WTC11 (cell line): ENCODE measurements around the gene TSPAN4. TPM values are rescaled to one million over a fixed set of nuclear protein-coding genes. Genes with fewer than 3 reads are reported as not detected.

Experiments
- ATAC-seq: fragments of 200-7000 bp; cut with Tn5 transposase; 2 replicates; pipeline ENCODE4 v1.10.0; 2021; ENCODE audit warnings: mild to moderate bottlenecking, moderate library complexity
- CTCF ChIA-PET: fragments of 300-600 bp; sonication (Branson Sonifier 250); formaldehyde crosslinking; loops from one replicate; lab custom pipeline; 2021; ENCODE audit warnings: antibody characterized with exemption; lab: Charles Lee
- POLR2A ChIA-PET: fragments of 350-600 bp; sonication (Branson Sonifier 250); formaldehyde crosslinking; loops from one replicate; lab custom pipeline; 2021; ENCODE audit warnings: antibody characterized with exemption; lab: Charles Lee
- DNase-seq: peaks from one replicate; pipeline ENCODE4 v3.0.0; 2021; ENCODE audit warnings: low spot score
- H3K27ac Mint-ChIP-seq: 2 replicates; pipeline ENCODE4 v1.8.0; 2021; ENCODE audit warnings: mixed read lengths
- H3K27me3 Mint-ChIP-seq: 2 replicates; pipeline ENCODE4 v1.8.0; 2021; ENCODE audit warnings: low read depth, mild to moderate bottlenecking, moderate library complexity, mixed read lengths
- H3K36me3 Mint-ChIP-seq: 2 replicates; pipeline ENCODE4 v1.8.0; 2021; ENCODE audit warnings: mixed read lengths
- H3K4me1 Mint-ChIP-seq: 2 replicates; pipeline ENCODE4 v1.8.0; 2022; ENCODE audit warnings: mixed read lengths
- H3K4me3 Mint-ChIP-seq: 2 replicates; pipeline ENCODE4 v1.8.0; 2021; ENCODE audit warnings: mild to moderate bottlenecking, moderate library complexity, mixed read lengths
- H3K9me3 Mint-ChIP-seq: 2 replicates; pipeline ENCODE4 v1.8.0; 2021; ENCODE audit warnings: mixed read lengths
- total RNA-seq: library from RNA; stranded (reverse); gene quantifications from 3 replicates; pipeline ENCODE4 v1.2.3, GENCODE V29; 2021
- TF ChIP-seq, protein P1 (sequence below): fragments of 250-450 bp; sonication (Bioruptor Pico); IDR thresholded peaks from 2 replicates; pipeline ENCODE4 v2.1.2; 2022; ENCODE audit warnings: mild to moderate bottlenecking, moderate library complexity

The TSPAN4 gene
- total RNA-seq, 1 experiment from 2014 or later, result 94.3 TPM

DNA sequence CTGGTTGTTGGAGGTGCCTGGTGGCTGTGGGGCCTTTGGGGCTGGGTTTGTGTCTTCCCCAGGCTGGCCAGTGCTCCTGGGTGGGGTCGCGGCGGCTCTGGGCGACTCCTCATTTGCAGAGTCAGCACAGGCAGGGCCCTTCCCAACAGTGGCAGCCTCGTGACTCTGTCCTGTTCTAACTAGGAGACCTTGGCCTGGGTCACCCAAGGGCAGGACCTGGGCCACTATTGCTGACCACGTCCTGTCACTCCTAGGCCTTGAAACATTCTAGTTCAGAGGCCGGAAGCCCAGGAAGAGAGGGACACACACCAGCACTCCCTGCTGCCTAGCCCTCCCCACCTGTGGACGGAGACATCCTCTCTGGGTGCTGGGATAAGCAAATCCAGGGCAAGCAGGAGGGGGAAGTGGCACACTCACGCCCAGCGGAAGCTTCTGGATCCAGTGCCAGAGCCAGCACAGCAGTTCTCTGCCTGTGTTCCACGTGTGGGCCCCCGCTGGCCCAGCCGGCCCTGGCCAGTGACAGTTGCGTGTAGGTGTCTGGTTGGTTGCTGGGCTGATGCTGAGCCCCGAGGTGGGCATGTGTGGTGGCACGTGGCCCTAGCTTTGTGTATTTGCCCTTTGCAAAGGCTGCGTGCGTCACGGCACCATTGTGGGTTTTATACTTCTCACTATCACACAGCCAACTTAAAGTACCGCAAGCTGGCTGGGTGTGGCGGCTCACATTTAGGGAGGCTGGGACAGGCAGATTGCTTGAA lies 72.3 kb downstream of the TSPAN4 start:
- no peak overlapping the region for H3K27ac Mint-ChIP-seq
- TF ChIP-seq, protein P1, sequence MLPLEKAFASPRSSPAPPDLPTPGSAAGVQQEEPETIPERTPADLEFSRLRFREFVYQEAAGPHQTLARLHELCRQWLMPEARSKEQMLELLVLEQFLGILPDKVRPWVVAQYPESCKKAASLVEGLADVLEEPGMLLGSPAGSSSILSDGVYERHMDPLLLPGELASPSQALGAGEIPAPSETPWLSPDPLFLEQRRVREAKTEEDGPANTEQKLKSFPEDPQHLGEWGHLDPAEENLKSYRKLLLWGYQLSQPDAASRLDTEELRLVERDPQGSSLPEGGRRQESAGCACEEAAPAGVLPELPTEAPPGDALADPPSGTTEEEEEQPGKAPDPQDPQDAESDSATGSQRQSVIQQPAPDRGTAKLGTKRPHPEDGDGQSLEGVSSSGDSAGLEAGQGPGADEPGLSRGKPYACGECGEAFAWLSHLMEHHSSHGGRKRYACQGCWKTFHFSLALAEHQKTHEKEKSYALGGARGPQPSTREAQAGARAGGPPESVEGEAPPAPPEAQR (CRISPR knock-in tag), result no peak
- ChIA-PET CTCF (no interaction called here), POLR2A (interaction anchor here (0.6 kb wide), 1 partner anchor 20 kb away, joined by 4 read pairs; no protein-coding TSS in a partner anchor)
- ATAC-seq, result no peak
- no peaks in the 10 kb centered on the region for H3K36me3 Mint-ChIP-seq
- no peaks in the 10 kb centered on the region for H3K9me3 Mint-ChIP-seq
- no peak overlapping the region for H3K4me3 Mint-ChIP-seq
- no peak for DNase-seq
- H3K4me1 Mint-ChIP-seq, result peaks cover 6% of the 10 kb centered on the region
- no peaks in the 10 kb centered on the region for H3K27me3 Mint-ChIP-seq

Other genes with a start within 250 kb of the TSPAN4 start
- 11.1 to 12.0 TPM (median 11.5 TPM) in 3 replicates for gene IRF7, start 226.9 kb upstream of the TSPAN4 start, total RNA-seq
- gene CDHR5, start 217.9 kb upstream of the TSPAN4 start, total RNA-seq, result 0.26 to 0.34 TPM in 2 of 3 replicates, not detected in the other
- gene SCT, start 215.7 kb upstream of the TSPAN4 start, total RNA-seq, result 2.3 to 3.3 TPM (median 2.9 TPM) in 3 replicates
- gene DRD4, start 205.6 kb upstream of the TSPAN4 start, total RNA-seq, result 3.7 to 5.8 TPM (median 5.5 TPM) in 3 replicates
- gene DEAF1, start 147.6 kb upstream of the TSPAN4 start, total RNA-seq, result 62.2 to 85.3 TPM (median 81.1 TPM) in 3 replicates
- gene TMEM80, start 147.0 kb upstream of the TSPAN4 start, total RNA-seq, result 23.4 to 28.4 TPM (median 24.5 TPM) in 3 replicates
- 49.9 to 56.3 TPM (median 51.6 TPM) in 3 replicates for gene EPS8L2, start 136.6 kb upstream of the TSPAN4 start, total RNA-seq
- gene TALDO1, start 95.4 kb upstream of the TSPAN4 start, total RNA-seq, result 314 to 352 TPM (median 343 TPM) in 3 replicates
- 81.9 to 87.6 TPM (median 87.5 TPM) in 3 replicates for gene GATD1, start 65.4 kb upstream of the TSPAN4 start, total RNA-seq
- gene CEND1, start 52.8 kb upstream of the TSPAN4 start, total RNA-seq, result 2.0 to 3.1 TPM (median 2.7 TPM) in 3 replicates
- gene SLC25A22, start 44.6 kb upstream of the TSPAN4 start, total RNA-seq, result 35.0 to 44.8 TPM (median 36.7 TPM) in 3 replicates
- gene PIDD1, start 37.6 kb upstream of the TSPAN4 start, total RNA-seq, result 54.9 to 59.4 TPM (median 56.8 TPM) in 3 replicates
- 2,582 to 2,814 TPM (median 2,761 TPM) in 3 replicates for gene RPLP2, start 32.9 kb upstream of the TSPAN4 start, total RNA-seq
- gene PNPLA2, start 23.9 kb upstream of the TSPAN4 start, total RNA-seq, result 66.5 to 83.4 TPM (median 81.9 TPM) in 3 replicates
- 46.5 to 58.6 TPM (median 55.9 TPM) in 3 replicates for gene CRACR2B, start 14.9 kb upstream of the TSPAN4 start, total RNA-seq
- gene CD151, start 9.9 kb upstream of the TSPAN4 start, total RNA-seq, result 115 to 127 TPM (median 116 TPM) in 3 replicates
- 138 to 152 TPM (median 144 TPM) in 3 replicates for gene POLR2L, start 323 bp upstream of the TSPAN4 start, total RNA-seq
- 92.8 to 99.6 TPM (median 94.2 TPM) in 3 replicates for gene CHID1, start 68.0 kb downstream of the TSPAN4 start, total RNA-seq
- 47.1 to 52.3 TPM (median 51.0 TPM) in 3 replicates for gene AP2A2, start 83.0 kb downstream of the TSPAN4 start, total RNA-seq
- gene MUC6, start 193.9 kb downstream of the TSPAN4 start, total RNA-seq, result 0.05 to 0.13 TPM (median 0.07 TPM) in 3 replicates
- gene MUC2, start 232.0 kb downstream of the TSPAN4 start, total RNA-seq, result 0.07 to 0.60 TPM (median 0.22 TPM) in 3 replicates